Activated CD4-positive, alpha-beta T cell treated with anti-CD3 and anti-CD28 coated beads for 24 hours (primary cell): ENCODE data around the gene SLC7A9.
"Not testable (repeated sequence)": the region's sequence is repeated elsewhere in the genome, so short reads cannot be mapped to it uniquely, and the experiment has no call there.

Source experiments
- DNase-seq, 2 donors: peaks; one replicate each; pipeline ENCODE4 v3.0.0-alpha.2; 2020; ENCODE audit warnings: low read depth in 2 of 2

SLC7A9 gene

GRCh38 chr19:32885255-32885654 is 15.7 kb upstream of the SLC7A9 start:
- DNase-seq, result not testable (repeated sequence)

GRCh38 chr19:32881766-32882165 is 12.2 kb upstream of the SLC7A9 start:
- no peak for DNase-seq

DNA sequence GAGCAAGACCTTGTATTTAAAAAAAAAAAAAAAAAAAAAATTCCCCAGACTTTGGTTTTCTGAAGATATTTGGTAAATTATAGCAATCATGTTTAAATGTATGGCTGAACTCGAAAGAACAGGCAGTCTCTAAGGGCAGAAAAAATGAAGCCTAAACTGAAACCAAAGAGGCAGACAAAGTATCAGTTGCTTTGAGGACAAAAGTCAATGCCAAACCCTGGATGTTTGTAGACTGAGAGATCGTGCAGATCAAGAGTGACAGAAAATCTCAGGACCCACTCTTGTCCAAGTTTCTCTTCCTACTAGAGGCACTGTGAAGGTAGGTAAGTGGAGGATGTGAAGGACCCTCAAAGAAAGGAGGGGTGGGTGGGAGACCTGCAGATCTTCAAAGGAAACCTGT is 11.1 kb upstream of the SLC7A9 start:
- no peak for DNase-seq

GRCh38 chr19:32879741-32880140 is 10.2 kb upstream of the SLC7A9 start:
- no peak for DNase-seq

DNA sequence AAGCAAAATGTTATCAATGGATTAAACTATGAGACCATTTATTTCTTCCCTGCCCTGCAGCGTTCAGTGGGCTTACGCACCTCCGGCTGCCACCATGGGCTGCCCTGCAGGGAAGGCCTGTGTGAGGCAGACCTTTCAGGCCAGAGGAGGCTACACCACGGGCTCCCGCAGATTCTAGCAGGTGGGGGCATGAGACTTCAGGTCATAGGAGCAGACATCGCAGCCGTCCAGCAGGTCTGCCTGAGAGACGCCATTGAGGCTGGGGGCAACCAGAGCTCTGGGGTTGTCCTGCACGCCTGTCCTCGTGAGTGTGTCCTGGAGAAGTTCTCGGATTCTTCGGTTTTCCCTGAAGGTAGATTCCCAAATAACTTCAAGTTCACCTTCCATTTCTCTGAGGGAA is 9.4 kb upstream of the SLC7A9 start:
- no peak for DNase-seq

DNA sequence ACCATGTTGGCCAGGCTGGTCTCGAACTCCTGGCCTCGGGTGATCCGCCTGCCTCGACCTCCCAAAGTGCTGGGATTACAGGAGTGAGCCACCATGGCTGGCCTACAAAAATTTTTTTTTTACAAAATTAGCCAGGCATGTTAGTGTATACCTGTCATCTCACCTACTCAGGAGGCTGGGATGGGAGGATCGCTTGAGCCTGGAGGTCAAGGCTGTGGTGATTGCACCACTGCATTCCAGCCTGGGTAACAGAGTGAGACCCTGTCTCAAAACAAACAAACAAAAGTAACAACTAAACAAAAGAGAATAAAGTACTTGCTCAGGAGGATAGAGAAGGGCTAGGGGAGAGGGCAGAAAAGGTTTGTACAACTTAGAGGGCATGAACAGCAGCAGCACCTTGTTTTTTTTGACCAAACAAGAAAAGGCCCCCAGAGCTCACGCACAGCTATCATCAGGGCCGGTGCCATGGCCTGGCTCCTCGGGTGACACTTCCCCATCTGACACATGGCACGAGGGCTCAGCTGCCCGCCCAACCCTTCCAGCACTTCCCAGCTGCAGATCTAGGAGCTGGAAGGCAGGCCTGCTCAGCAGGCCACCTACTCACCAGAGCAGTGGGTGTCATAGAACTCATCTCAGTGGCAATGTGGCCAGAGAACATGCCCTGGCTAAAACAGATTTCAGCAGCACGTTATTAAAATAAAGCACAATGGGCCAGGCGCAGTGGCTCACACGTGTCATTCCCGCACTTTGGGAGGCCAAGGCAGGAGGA is 8.6 kb upstream of the SLC7A9 start:
- DNase-seq, result no peak

GRCh38 chr19:32877323-32877912 is 7.9 kb upstream of the SLC7A9 start:
- DNase-seq, result no peak

- DNase-seq, result no peak
Measured at GRCh38 chr19:32876919-32877285, 7.3 kb upstream of the SLC7A9 start.

DNA sequence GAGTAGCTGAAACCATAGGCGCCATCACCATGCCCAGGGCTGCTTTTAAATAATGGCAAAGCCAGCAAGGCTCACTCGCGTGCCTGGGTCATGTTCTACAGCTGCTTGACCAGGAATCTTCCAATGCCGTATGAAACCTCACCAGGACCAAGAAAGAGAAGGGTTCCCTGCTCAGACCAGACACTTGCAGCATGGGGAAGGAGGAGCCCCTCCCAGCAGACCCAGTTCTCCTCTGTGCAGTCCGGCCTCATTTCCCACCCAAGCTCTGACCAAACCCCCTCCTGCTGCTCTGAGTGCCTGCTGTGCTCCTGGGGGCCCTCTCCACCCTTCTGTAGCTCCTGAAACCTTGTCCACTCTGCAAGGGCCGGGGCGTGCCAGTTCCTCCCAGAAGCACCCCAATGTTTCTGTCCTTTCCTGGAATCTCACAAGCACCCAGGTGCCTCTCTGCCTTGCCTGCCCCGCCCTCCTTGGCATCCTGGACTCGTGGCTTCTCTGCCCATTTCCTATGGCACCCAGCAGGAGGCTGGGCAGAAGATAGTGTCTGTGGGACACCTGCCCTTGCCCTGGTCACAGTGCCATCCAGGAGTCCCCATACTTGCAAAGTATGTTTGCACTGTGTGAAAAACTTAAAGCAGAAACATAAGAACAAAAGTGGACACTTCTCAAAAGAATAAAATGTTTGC is 6.8 kb upstream of the SLC7A9 start:
- DNase-seq, result no peak

GRCh38 chr19:32875428-32875827 is 5.9 kb upstream of the SLC7A9 start:
- DNase-seq, result no peak

DNA sequence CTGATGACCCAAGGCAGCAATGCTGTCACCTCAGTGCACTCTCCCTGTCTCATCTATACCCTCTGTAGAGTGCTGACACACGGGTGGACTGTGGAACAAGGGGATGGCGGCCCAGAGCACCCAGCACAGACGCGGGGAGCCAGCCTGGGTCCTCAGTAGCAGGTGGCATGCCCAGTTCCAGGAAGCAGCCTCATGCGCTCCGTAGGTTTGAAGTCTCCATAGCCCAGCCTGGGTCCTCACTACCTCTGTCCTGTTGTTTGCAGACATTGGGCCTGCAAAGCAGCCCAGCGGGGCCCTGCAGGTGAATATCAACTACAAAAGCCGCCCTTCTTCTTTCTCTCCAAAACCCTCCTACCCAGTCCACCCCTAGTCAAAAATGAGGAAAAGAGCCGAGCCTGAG is 5.0 kb upstream of the SLC7A9 start:
- DNase-seq, result no peak

DNA sequence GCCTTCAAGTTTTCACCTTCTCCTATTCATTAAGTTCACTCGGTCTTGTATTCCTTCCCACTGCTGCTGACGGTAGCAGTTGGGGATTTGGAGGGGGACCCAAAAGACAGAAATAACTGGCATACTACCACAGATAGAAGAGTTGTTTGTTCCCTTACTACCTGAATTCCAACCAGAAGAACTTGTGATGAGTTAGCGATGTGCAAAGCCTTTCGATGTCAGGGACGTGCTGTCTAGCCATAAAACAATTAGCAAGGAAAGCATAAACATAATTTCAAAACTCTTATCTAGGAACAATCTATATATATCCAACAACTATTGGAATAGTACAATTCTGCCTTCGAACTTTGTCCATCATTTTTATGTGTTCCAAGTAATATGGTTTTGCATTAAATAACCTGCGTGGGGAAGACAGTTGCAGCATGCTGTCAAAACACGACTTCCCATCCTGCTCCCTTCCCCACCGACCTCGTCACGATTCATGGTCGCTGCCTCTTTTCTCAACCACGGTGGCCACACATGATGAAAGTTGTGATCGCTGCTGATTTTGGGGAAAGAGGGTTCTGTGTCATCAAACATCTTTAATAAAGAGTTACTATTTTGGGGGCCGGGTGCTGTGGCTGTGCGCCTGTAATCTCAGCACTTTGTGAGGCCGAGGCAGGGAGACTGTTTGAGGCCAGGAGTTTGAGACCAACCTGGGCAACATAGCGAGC is 3.8 kb upstream of the SLC7A9 start:
- DNase-seq, result no peak

- no peak for DNase-seq
Measured at GRCh38 chr19:32872391-32872790, 2.8 kb upstream of the SLC7A9 start.

GRCh38 chr19:32870981-32871451 is 1.4 kb upstream of the SLC7A9 start:
- DNase-seq, result no peak

DNA sequence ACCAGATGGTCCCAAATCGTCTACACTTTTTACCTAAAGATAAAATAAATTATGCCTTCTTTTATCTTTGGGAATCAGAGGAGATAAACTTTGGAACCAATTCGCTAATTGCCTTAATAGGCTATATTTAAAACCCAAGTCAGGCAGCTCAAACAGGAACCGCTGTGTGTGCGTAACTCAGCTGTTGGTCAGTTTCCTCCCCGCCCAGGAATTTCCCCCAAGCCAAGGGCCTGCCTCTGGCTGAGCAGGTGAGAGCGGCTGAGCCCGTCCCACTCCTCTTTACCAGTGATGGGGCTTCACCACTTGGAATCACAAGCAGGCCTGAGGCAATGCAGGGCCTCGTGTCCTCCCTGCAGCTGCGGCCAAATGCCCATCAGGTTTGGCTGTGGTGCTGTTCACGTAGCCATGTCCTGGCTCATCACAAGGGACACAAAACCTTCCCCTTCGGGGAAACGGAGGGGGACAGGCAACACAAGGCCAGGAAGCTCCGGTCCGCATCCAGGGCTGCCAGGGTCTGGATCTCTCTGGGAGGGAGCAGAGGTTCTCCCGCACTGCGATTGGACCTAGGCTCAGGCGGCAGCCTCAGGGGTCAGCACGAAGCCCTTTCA is 503 bp upstream of the SLC7A9 start:
- no peak for DNase-seq

- no peak for DNase-seq
Measured at GRCh38 chr19:32868206-32868950, 1.2 kb downstream of the SLC7A9 start.

GRCh38 chr19:32867436-32867835 is 2.1 kb downstream of the SLC7A9 start:
- not testable (repeated sequence) for DNase-seq

DNA sequence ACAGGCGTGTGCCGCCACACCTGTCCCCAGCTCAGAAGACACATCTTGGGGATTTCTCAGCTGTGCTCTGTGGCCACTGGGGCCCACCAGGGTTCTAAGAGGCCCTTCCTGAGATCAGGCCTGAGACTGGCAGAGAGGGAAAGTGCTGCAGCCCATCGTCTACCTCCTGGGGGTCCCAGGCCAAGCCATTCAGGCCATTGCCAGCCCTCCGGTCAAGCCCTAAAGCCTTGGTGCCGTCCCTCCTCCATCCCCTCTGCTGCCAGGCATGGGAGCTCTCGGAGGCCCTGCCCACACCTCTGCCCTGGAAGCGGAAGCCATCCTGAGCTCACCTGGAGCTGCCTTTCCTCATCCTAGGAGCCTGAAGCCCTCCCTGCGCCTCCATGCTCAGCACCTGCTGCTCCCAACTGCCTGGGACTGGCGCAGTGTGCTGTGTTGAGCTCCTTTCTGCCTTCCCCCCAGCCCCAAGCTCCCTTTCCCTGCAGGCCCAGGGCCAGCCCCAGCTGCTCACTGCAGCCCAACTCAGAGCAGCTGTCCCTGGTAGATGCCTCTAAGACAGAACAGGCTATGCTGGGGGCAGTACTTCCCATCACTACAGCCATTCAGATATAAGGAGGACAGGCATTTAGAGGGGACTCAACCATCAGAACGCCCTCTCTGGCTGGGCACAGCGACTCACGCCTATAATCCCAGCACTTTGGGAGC is 2.9 kb downstream of the SLC7A9 start:
- DNase-seq, result no peak

DNA sequence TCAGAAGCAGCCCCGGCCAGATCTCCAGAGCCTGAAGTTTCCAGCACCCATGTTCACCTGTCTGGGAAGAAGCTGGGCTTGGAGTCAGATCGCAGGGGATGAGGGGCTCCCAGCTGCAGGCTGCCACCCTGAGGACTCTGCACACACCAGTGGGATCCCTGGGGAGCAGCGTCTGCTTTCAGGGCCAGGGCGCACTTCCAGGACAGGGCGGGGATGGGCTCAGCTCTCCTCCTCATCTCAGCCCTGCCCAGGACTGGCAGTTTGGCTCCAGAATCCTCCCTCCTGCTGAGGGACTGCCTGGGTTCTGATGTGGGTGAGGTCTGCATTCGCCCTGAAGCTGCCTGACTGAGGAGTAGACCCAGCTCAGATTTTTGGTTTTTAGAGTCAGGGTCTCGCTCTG is 3.5 kb downstream of the SLC7A9 start:
- no peak for DNase-seq

DNA sequence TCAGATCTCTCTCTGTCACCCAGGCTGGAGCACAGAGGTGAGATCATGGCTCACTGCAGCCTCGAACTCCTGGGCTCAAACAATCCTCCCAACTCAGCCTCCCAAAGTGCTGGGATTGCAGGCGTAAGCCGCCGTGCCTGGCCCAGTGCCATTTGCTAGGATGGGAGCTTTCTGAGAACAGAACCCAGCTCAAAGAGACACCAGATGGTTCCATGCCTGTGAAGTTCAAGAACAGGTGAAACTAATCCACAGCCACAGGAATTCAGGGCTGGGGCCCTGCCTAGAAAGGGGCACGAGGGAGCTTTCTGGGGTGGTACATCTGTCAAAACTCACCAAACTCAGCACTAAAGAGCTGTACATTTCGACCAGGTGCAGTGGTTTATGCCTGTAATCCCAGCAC is 4.2 kb downstream of the SLC7A9 start:
- DNase-seq, result no peak
